Testis (tissue), 3 donors: ENCODE results near the gene PRELID2. TPM values are rescaled to one million over a fixed set of nuclear protein-coding genes. Genes with fewer than 3 reads are reported as not detected.

Experiments
- DNase-seq: peaks from one replicate; pipeline ENCODE4 v3.0.0-alpha.2; 2019
- H3K27ac ChIP-seq, 2 donors: fragments of 200-600 bp; sonication (generic); one replicate each; pipeline ENCODE4 v1.5.1; 2019
- H3K27me3 ChIP-seq: fragments of 200-600 bp; sonication (generic); one replicate; pipeline ENCODE4 v1.5.1; 2019
- H3K36me3 ChIP-seq: fragments of 200-600 bp; sonication (generic); one replicate; pipeline ENCODE4 v1.5.1; 2017; ENCODE audit warnings: low read depth; ENCODE audit errors: missing control alignments
- H3K4me1 ChIP-seq: fragments of 200-600 bp; sonication (generic); one replicate; pipeline ENCODE4 v1.5.1; 2019
- H3K4me3 ChIP-seq, 2 donors: fragments of 200-600 bp; sonication (generic); one replicate each; pipeline ENCODE4 v1.5.1; 2017 to 2019
- H3K9me3 ChIP-seq: fragments of 200-600 bp; sonication (generic); one replicate; pipeline ENCODE4 v1.5.1; 2017
- POLR2A ChIP-seq: fragments of 450-650 bp; IDR thresholded peaks from one replicate; pipeline ENCODE4 v1.6.1; 2017; ENCODE audit warnings: antibody characterized with exemption, mild to moderate bottlenecking, moderate library complexity
- WGBS, 2 donors: methylation state at CpG; one replicate each; pipeline ENCODE4 v1.1.5; 2018; 5-methylcytosine and 5-hydroxymethylcytosine counted together
- intact Hi-C: fragments of 100-400 bp; cut with DNase I; formaldehyde crosslinking; loops from one replicate; pipeline ENCODE4 v1.15.1; 2023; ENCODE audit warnings: low total_unique reads
- polyA plus RNA-seq: library from polyadenylated mRNA; stranded (reverse); fragments of 350-450 nt; fragmentation: Illumina TruSeq; extraction: RNeasy Lipid Tissue Mini Kit (QIAGEN cat#74804); gene quantifications from one replicate; pipeline ENCODE4 v1.2.3, GENCODE V29; 2014; ENCODE audit warnings: low read depth, low replicate concordance; ENCODE audit not compliant: insufficient read depth
- total RNA-seq, 2 donors: library from RNA; depleted of rRNA; stranded (reverse); fragments of >200 nt; gene quantifications; one replicate each; pipeline ENCODE4 v1.2.3, GENCODE V29; 2016
- TF ChIP-seq, protein P1 (sequence below), 3 experiments: fragments of 450-650 bp in 2 of 3; fragments of 200-600 bp in 1 of 3; sonication (generic) in 1 of 3; IDR thresholded peaks; one replicate each; pipeline ENCODE4 v1.5.1; 2016 to 2019; ENCODE audit warnings: antibody characterized with exemption in 3 of 3, mild to moderate bottlenecking in 2 of 3, moderate library complexity in 1 of 3

The PRELID2 gene
- total and polyA plus RNA-seq, 3 donors from 2014 or later, result 2.9 to 15.7 (median 13.8) TPM

- no peak for DNase-seq
- Histone ChIP-seq H3K9me3 (no peaks in the 10 kb centered on the region), H3K4me3 (no peak overlapping the region), H3K27me3 (no peaks in the 10 kb centered on the region), H3K4me1 (no peaks in the 10 kb centered on the region), H3K27ac (no peak overlapping the region), H3K36me3 (no peaks in the 10 kb centered on the region)
- intact Hi-C loops, result no loop called here
- TF ChIP-seq, protein P1, sequence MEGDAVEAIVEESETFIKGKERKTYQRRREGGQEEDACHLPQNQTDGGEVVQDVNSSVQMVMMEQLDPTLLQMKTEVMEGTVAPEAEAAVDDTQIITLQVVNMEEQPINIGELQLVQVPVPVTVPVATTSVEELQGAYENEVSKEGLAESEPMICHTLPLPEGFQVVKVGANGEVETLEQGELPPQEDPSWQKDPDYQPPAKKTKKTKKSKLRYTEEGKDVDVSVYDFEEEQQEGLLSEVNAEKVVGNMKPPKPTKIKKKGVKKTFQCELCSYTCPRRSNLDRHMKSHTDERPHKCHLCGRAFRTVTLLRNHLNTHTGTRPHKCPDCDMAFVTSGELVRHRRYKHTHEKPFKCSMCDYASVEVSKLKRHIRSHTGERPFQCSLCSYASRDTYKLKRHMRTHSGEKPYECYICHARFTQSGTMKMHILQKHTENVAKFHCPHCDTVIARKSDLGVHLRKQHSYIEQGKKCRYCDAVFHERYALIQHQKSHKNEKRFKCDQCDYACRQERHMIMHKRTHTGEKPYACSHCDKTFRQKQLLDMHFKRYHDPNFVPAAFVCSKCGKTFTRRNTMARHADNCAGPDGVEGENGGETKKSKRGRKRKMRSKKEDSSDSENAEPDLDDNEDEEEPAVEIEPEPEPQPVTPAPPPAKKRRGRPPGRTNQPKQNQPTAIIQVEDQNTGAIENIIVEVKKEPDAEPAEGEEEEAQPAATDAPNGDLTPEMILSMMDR (IDR thresholded peaks at IDR 0.05), result no peak
- TF ChIP-seq POLR2A, result no peak
- 76 to 85% methylated on average over 3 of the region's 3 CpGs for WGBS, 2 donors
These were observed 66.3 kb downstream of the PRELID2 start for GRCh38 chr5:145768863-145769262.

- intact Hi-C loops, result no loop called here
- Histone ChIP-seq H3K27me3 (no peaks in the 10 kb centered on the region), H3K4me1 (no peaks in the 10 kb centered on the region), H3K36me3 (no peaks in the 10 kb centered on the region), H3K9me3 (no peaks in the 10 kb centered on the region), H3K27ac (no peak overlapping the region), H3K4me3 (no peak overlapping the region)
- 94 to 100% methylated on average over 1 of the region's 1 CpG for WGBS, 2 donors
- no peak for TF ChIP-seq POLR2A
- TF ChIP-seq, protein P1 (IDR thresholded peaks at IDR 0.05), result no peak
- no peak for DNase-seq
These were observed 70.8 kb downstream of the PRELID2 start for GRCh38 chr5:145764325-145764724.

GRCh38 chr5:145762833-145763232, 72.3 kb downstream of the PRELID2 start:
- TF ChIP-seq, protein P1 (IDR thresholded peaks at IDR 0.05), result no peak
- no peak for TF ChIP-seq POLR2A
- no peak overlapping the region for H3K27ac ChIP-seq
- no peak overlapping the region for H3K4me3 ChIP-seq
- no peaks in the 10 kb centered on the region for H3K4me1 ChIP-seq
- no peak for DNase-seq
- no peaks in the 10 kb centered on the region for H3K36me3 ChIP-seq
- 81 to 88% methylated on average over 1 of the region's 1 CpG for WGBS, 2 donors
- no peaks in the 10 kb centered on the region for H3K9me3 ChIP-seq
- H3K27me3 ChIP-seq, result no peaks in the 10 kb centered on the region
- intact Hi-C loops, result no loop called here

DNA sequence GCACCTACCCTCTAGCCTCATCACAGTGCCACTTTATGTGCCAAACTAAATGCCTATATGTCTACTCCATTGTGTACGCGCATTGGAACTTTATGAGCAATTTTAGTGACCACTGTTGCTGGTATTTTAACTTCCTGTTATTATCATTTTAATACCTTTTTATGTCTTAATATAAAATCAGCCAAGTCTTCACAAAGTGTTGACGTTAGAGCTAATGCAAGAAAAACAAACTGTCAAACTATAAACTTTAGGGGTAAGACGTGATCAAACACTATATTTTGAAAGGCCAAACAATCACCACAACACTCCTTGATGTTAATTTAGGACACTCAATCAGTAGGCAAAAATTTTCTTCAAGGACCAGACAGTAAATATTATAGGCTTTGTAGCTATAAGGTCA, 73.9 kb downstream of the PRELID2 start:
- H3K27ac ChIP-seq, result no peak overlapping the region
- no peak for DNase-seq
- TF ChIP-seq, protein P1 (IDR thresholded peaks at IDR 0.05), result no peak
- TF ChIP-seq POLR2A, result no peak
- no peaks in the 10 kb centered on the region for H3K9me3 ChIP-seq
- H3K27me3 ChIP-seq, result no peaks in the 10 kb centered on the region
- intact Hi-C loops, result no loop called here
- no peaks in the 10 kb centered on the region for H3K36me3 ChIP-seq
- WGBS, 2 donors, result 81 to 92% methylated on average over 4 of the region's 4 CpGs
- no peak overlapping the region for H3K4me3 ChIP-seq
- H3K4me1 ChIP-seq, result no peaks in the 10 kb centered on the region

DNA sequence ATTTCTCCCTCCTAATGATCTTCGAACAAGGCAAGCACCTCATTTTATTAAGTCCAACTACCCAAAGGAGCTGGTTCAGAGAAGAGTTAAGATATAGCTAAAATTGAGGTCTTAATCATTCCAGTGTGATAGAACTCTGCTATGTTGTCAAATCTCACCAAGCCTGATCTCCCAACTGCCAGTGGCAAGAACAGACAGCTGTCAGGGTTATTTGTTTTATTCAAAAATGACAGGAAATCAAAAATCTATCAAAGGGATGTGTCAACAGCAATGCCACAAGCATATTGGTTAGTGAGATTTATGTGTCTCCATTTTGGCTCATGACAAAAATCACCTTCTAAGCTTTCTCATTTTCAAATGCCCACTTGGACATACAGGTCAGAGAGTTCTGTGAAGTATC, 74.5 kb downstream of the PRELID2 start:
- no peaks in the 10 kb centered on the region for H3K27me3 ChIP-seq
- H3K36me3 ChIP-seq, result no peaks in the 10 kb centered on the region
- no peak for DNase-seq
- no peak overlapping the region for H3K27ac ChIP-seq
- no peak for TF ChIP-seq POLR2A
- H3K4me3 ChIP-seq, result no peak overlapping the region
- no peaks in the 10 kb centered on the region for H3K9me3 ChIP-seq
- 81 to 86% methylated on average over 1 of the region's 1 CpG for WGBS, 2 donors
- intact Hi-C loops, result no loop called here
- H3K4me1 ChIP-seq, result no peaks in the 10 kb centered on the region
